Breast epithelium (tissue), 3 donors: Measurements from ENCODE around the gene PCLAF.

ENCODE experiments used
- CTCF ChIP-seq, 3 donors: fragments of 450-650 bp; IDR thresholded peaks; one replicate each; pipeline ENCODE4 v1.5.1; 2016 to 2017; ENCODE audit warnings: antibody characterized with exemption in 3 of 3, mild to moderate bottlenecking in 3 of 3, moderate library complexity in 3 of 3
- POLR2AphosphoS5 ChIP-seq, 3 donors: sonication (generic); formaldehyde crosslinking; IDR thresholded peaks; one replicate each; pipeline ENCODE4 v1.6.1; 2017; ENCODE audit warnings: antibody characterized with exemption in 3 of 3

- TF ChIP-seq POLR2AphosphoS5 (IDR thresholded peaks at IDR 0.05) (no peak), CTCF (IDR thresholded peaks at IDR 0.05) (no peak)
These were observed 25.8 kb downstream of the PCLAF start for GRCh38 chr15:64355348-64355943.
